HG02588 (cell line): ENCODE results near the gene TNFRSF25.

Source experiments
- ATAC-seq: cut with Tn5 transposase; IDR thresholded peaks from one replicate; pipeline ENCODE4 v1.9.1; 2021; ENCODE audit warnings: mild to moderate bottlenecking, moderate library complexity; ENCODE audit not compliant: unreplicated experiment

The TNFRSF25 gene

DNA sequence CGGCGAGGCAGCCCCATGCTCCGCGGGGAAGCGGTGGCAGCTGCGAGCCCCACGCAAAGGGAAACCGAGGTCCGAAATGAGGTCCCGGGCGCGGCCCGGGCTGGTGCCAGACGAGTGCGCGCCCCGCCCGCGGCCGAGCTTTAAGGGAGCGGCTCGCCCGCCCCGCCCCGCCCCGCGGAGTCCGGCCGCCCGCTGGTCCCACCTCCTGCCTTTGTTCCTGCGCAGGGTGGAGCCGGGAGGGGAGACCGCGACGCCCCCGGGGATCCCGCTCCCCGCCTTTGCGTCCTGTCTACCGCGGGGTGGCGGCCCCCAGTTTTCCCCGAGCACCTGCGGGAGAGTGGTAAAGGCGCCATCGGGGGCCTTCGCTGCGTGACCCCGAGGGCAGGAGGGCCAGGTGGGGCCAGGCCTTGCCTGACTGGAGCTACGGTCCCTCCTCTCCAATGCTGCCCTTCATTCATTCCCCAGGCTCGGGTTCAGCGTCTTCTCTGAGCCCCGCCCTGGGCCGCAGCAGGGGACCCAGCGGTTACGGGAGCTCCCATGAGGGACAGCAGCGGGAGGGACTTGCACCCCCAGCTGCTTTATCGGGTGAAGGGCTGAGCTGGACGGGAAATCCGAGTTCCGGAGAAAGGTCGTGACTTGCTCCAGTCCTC, 46.0 kb downstream of the TNFRSF25 start, which contains the start of gene HES2:
TSS of gene HES2 (minus strand) at position 116 of the 650 bp plus-strand sequence. CDS start at position 17, 99 bp downstream.
- no peak for ATAC-seq

DNA sequence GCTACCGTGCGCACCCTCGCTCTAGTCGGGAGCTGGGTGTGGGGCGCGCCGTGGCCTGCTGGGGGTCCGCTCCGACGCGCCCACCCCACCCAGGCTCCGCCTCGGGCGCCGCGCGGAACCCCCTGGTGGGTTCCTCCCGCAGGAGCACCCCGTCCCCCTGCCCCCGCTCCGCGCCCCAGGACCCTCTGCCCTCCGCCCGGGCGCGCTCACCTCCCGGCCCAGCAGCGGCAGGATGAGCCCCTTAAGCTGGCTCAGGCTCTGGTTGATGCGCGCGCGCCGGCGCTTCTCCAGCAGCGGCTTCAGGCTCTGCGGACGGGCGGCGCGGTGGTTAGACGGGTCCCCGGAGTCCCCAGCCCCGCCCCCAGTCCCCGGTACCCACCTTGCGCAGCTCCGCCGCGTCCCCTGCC, 46.6 kb downstream of the TNFRSF25 start:
- no peak for ATAC-seq

GRCh38 chr1:6418668-6419396, 47.1 kb downstream of the TNFRSF25 start:
- no peak for ATAC-seq

DNA sequence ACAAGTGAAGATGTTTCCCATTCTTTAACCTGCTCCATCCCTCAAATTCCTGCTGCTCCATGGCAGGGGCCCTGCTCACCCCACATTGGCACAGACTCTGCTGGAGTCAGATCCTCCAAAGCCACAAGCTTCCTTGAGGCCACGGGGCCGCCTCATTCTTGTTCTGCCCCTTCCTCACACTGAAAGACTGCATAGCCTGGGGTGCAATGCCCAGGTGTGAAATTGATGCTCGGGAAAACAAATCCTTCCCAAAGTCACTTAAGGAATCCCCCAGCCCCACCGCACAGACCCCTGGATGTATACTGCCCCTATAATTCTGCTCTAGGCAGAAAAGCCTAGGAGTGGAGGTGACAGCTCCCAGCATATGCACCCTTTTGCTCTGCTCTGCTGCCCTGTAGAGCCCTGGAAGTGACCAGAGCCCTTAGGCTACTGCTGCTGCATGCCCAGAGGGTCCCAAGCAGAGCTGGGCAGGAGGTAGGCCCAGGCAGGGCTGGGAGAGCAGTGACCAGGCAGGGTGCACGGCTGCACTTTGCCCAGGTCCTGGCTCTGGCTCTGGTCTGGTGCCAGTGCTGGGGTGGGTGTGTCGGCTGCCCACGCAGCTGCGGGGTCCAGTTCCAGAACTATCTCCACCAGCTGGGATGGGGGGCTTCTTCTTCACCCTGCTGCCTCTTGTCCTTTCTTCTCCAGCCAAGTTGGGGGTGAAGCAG, 47.9 kb downstream of the TNFRSF25 start:
- ATAC-seq, result no peak

- ATAC-seq, result no peak
Measured at GRCh38 chr1:6416906-6417305, 49.1 kb downstream of the TNFRSF25 start.

- ATAC-seq, result no peak
Measured at GRCh38 chr1:6416295-6416656, 49.7 kb downstream of the TNFRSF25 start.

DNA sequence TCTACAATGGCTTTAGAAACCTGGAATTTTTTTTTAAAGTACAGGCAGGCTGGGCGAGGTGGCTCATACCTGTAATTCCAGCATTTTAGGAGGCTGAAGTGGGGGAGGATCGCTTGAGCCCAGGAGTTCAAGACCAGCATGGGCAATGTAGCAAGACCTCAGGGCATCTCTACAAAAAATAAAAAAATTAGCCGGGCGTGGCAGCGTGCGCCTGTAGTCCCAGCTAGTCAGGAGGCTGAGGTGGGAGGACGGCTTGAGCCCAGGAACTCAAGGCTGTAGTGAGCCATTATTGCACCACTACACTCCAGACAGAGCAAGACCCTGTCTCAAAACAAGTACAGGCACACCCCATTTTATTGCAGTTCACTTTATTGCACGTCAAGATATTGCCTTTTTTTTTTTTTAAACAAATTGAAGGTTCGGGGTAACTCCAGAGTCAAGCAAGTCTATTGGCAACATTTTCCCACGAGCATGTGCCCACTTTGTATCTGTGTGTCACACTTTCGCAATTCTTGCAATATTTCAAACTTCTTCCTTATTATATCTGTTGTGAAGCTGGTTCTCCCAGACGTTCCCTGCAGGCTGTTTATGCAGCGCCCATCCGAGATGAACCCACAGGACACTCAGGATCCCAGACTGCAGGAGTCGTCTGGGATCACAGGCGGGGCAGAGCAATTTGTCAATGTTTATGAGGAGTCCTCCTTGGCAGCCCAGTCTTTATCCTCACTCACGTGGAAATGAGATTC, 50.9 kb downstream of the TNFRSF25 start:
- no peak for ATAC-seq

- no peak for ATAC-seq
Measured at GRCh38 chr1:6414443-6414844, 51.5 kb downstream of the TNFRSF25 start.

DNA sequence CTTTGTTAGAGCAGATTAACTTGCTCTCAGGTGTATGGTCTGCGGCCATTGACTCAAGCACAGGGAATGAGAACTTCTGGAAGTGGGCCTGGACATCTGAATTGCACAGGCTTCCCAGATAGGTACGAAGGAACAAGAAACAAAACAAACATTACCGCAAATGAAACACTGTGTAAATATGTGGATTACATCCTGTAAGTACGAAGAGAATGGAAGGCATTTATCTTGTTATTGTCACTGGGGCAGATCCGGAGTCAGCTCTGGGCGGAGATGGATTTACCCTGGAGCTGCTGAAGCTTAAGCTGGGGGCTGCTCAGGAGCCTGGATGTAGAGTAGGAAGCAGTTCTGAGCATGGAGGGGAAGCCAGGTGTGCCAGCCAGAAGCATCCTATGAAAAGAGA, 53.1 kb downstream of the TNFRSF25 start:
- ATAC-seq, result no peak
